Right ventricle myocardium superior (tissue), 1 donor: ENCODE results near the gene ABCA1. TPM values are rescaled to one million over a fixed set of nuclear protein-coding genes. Genes with fewer than 3 reads are reported as not detected.

Experiments used
- ATAC-seq: fragments of 200-7000 bp; cut with Tn5 transposase; one replicate; pipeline ENCODE4 v1.9.1; 2020; ENCODE audit warnings: mild to moderate bottlenecking; ENCODE audit not compliant: poor library complexity
- DNase-seq: peaks from one replicate; pipeline ENCODE4 v3.0.0-alpha.2; 2020
- intact Hi-C: fragments of 100-400 bp; cut with DNase I; formaldehyde crosslinking; loops from one replicate; pipeline ENCODE4 v1.11.2; 2022
- total RNA-seq: library from RNA; stranded (reverse); fragmentation: NEBNext Ultra II Directional; extraction: Animal tissue kit (Norgen Biotek cat#: 25700); gene quantifications from one replicate; pipeline ENCODE4 v1.2.1, GENCODE V29; 2021
- donor health status: DM: no; HTN: yes; CAD: no; lungs with severe emphysema.

ABCA1 gene
- total RNA-seq, 1 donor from 2014 or later: 12.1 TPM

DNA sequence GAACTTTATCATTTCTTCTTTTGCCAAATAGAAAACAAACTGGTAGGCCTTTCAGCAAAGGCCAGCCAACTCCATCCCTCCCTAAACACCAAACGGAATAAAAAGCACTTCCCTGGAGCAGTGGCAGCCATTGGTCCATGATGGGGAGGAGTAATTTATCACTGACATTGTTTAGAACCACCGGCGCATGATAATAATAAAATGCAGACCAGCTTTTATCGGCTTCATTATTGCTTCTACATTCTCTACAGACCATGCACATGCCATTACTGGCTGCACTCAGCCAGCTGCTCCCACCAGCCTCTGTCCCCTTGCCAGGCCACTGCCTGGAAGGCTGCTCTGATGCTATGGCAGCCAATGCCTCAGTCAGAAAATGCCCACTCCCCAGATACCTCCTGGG is 45.9 kb downstream of the ABCA1 start:
- DNase-seq (no peak), ATAC-seq (no peak)
- intact Hi-C loops: no loop called here

DNA sequence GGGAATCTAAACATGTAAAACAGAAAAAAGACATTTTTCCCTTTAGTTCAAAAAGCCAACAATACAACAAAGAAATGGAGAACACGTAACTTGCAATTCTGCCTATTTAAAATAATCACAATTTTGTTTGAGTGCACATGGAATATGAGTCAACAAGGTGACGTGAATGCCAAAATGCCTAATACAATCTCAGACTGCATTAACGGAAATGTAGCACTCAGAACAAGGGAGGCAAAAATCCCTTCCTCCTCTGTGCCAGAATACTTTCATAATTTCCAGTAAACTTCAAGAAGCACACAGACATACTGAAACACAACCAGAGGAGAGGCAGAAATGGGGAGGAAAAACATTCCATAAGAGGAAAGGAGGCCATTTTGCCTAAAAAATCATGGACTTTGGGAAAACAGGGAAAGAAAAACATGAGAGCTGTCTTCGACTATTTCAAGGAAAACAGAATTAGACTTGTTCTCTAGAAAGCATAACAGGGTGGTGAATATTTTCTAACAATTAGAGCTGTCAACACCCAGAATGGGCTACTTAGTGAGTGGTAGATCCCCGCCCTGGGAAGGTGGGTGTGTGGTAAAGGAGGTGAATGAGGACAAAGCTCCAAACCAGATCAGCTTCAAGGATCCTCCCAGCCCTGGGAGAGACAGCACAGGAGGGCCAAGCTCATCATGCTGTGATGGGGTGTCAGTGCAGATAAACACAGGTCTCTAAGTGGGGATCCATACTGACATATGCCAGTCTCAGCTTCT is 48.2 kb downstream of the ABCA1 start:
- DNase-seq: no peak
- intact Hi-C loops: no loop called here
- ATAC-seq: peak; percentile 51

DNA sequence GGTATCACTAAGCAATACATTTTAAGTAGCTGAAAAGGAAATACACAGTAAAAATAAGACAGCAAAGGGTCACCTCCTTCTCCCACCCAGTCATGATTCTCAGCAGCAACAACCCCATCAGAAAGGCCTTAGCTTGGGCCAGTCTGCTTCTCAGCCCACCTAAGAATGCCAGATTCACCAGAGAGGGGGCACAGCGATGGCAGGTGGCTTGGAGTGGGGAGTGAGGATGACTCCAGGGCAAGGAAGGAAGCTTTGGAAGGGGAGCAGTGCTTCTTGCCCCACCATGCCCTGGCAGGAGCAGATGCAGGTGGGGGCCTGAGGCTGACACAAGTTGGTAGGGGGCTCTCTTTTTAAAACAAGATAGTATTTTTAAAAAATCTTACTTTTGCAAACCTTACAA is 51.4 kb downstream of the ABCA1 start:
- intact Hi-C loops: no loop called here
- DNase-seq (no peak), ATAC-seq (no peak)

DNA sequence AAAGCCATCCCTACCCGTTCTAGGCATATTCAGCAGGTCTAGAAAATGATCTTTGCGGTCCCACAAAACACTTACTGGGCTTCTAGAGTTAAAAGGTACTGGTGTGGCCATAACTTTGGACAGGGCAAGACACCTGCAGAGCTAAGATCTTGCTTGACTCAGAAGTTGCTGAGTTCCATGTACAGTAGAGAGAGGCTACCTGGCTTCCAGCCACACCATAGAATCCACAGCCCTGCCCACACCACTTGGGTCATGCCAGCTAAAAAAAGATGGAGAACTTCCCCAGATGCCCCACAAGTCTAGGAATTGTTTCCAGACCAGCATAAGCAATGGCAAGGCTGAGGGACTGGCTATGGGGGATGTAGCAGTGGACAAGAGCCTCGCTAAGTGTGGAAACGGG is 52.1 kb downstream of the ABCA1 start:
- DNase-seq (no peak), ATAC-seq (no peak)
- intact Hi-C loops: no loop called here

DNA sequence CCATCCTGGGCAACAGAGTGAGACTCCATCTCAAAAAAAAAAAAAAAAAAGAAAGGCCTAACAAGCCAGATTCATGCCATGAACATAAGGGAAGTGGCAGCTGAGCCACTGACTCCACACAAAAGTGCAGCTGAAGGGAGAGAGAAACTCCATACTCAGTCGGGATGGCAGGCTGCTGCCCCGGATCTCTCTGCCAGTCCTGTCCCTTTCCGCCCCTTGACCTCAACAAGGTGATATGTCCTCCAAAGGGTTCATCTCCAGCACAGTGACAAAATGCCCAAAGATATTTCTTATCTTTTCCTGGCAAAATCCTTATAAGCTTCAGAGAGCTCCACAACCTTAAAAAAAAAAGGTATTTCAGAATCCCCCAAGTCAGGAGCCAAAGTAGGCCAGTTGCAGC is 52.6 kb downstream of the ABCA1 start:
- ATAC-seq (no peak), DNase-seq (no peak)
- intact Hi-C loops: no loop called here

DNA sequence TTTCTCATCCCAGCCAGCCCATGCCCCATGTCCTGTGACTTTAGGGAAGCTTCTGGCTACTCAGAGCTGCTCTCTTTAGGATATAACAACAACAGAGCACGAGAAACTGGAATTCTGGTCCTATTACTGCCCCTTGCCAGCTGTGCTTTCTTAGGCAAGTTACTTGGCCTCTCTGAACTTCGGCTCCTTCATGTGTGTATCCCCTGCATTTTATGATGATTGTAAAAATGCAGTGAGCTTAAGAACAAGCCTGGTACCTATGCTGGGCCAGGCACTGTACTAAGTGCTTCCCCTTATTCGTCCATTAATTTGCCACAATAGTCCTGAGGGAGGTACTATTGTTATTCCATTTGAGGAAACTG is 54.5 kb downstream of the ABCA1 start:
- ATAC-seq (no peak), DNase-seq (no peak)
- intact Hi-C loops: no loop called here

DNA sequence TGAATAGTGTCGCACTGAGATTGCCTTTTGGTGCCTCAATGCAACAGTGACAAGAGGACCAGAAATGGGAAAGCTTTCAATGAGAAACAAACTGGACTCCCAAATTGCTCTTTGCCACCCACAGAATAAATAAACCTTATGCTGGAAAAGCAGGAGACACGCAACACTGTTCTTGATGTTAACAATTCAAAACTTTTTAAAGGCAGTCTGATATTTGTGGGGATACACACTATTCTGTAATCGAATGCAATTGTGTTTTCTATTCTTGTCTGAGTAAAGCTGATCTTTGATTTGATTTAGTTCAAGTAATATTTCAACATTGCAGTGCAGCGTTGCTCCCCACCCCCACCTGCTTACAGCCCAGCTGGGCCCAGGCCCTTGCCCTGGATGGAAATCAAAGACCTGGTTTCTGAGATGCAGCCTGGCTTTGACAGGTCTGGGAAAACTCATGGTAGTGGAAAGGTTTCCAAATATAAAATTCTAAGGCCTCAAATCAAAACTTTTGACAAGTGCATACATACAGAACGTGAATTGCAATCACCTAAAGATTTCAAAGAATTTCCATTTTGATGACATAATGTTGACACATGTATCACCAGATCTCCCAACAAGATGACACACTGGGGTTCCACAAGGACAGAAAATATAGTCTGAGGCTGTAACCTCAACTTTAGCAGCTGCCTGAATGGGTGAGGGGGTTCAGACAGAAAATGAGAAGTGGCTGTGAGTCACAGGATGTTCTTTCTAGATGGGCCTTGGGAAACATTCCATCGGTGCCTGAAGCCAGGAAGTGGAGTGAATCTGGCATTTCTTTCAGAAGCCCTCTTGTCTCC is 55.1 kb downstream of the ABCA1 start:
- intact Hi-C loops: no loop called here
- DNase-seq (no peak), ATAC-seq (peak; percentile 44)

DNA sequence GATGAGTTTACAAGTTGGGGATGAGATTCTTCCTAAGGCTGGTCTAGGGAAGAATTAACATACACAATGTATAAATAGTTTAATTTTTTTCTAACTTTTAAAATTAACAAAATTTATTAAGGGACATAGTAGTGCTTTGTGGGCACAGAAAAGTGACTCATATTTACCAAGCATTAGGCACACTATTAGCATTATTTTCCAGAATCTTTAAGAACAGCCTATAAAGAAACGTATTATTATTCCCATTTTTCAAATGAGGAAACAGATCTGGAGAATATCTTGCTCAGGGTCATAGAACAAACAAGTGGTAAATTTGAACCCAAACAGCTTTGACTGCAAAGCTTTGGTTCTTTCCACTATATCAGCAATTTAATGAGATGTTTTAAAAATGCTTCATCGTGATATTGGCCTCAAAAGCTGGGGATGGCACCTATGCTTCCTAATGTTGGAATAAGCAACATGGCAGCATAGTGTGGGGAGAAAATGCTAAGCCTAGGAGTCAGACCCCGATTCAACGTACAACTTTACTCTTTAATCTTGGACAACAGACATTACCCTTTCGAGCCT is 55.9 kb downstream of the ABCA1 start:
- DNase-seq: no peak
- intact Hi-C loops: no loop called here

DNA sequence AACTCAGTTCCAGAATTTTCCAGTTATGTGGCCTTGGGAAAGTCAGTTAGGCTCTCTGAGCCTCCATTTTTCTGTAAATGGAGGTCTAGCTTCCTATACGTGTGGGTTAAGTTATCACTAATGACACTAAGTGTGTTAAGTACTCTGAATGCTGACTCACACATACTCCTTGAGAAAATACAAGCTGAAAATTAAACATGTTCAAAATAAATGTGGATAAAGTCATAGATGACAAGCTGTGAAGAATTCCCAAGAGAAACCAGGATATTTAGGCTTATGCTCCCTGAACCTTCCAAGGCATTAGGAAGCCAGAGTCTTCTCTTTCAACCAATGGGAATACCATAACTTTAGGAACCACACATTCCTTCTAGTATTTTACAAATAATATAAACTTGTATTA is 58.1 kb downstream of the ABCA1 start:
- no peak for ATAC-seq
- intact Hi-C loops: loop anchor here (10.0 kb wide), 1 partner anchor 45 kb away; no protein-coding TSS in a partner anchor
- DNase-seq: no peak

More for the DNA sequence above, 55.9 kb downstream of the ABCA1 start:
- no peak for ATAC-seq

DNA sequence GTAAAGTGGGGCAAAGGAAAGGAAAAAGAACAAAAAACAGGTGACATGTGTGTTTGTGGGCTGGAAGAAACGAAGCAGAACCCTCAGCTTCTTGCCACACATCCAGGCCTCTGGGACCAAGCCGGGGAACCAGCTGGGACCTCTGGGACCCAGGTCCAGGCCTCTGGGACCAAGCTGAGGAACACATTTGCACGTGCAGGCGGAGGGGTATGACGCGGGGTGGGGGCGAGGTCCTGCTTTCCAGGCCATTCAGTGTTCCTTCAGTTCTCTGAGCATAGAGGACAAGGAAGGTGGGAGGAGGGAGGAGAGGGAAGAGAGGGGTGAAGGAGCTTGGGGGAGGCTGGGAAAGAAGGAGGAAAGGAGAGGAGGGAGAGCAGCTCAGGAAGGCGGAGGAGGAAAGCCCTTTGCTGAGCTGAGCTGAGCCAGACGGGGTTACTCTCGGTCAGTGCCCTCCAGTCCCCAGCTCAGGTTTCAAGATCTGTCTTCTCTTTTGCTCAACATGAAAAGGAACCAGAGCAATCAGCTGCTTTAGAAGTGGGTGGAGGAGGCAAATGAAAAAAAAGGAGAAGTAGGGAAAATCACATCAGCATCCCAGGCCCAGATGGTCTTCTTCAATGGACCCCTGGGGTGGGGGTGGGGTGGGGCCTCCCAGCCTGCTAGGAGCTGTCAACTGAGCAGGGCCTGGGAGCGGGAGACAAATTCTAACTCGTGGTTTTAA is 59.1 kb downstream of the ABCA1 start:
- ATAC-seq: peak; percentile 90
- peak; percentile 70 for DNase-seq
- intact Hi-C loops: loop anchor here (10.0 kb wide), 1 partner anchor 46 kb away; no protein-coding TSS in a partner anchor

DNA sequence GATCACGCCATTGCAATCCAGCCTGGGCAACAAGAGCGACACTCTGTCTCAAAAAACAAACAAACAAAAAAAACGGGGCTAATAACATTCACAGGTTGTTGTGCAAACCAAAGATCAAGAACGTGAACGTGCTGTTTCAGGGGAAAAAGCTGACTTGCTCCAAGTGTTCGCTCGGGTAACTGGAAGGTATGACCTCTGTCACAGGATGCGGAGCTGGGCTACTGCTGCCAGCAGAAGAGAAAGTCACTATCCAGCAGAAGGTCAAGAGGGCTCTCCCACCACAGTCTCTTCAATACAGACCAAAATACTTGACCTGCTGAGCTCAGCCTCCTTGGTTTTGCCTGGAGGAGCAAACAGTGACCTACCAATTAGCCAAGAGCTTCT is 59.7 kb downstream of the ABCA1 start:
- DNase-seq: no peak
- intact Hi-C loops: loop anchor here (10.0 kb wide), 1 partner anchor 47 kb away; no protein-coding TSS in a partner anchor
- ATAC-seq: peak; percentile 54

DNA sequence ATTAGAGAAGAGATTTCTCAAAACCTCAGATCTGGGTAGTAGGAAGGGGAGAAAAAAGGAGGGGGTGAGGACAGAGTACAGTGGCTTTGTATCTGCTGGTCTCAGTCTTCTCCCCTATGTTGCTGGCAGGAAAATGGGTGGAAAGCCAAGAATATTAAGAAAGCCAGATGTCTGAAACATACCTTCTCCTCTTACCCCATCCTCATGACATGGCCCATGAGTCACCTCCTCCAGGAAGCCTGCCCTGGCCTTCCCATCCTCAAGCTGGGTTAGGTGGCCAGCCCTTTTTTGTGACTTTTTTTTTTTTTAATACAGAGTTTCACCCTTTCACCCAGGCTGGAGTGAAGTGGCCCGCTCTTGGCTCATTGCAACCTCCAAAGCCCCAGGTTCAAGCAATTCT is 61.8 kb downstream of the ABCA1 start:
- DNase-seq: no peak
- ATAC-seq: no peak
- intact Hi-C loops: loop anchor here (10.0 kb wide), 1 partner anchor 49 kb away; no protein-coding TSS in a partner anchor

DNA sequence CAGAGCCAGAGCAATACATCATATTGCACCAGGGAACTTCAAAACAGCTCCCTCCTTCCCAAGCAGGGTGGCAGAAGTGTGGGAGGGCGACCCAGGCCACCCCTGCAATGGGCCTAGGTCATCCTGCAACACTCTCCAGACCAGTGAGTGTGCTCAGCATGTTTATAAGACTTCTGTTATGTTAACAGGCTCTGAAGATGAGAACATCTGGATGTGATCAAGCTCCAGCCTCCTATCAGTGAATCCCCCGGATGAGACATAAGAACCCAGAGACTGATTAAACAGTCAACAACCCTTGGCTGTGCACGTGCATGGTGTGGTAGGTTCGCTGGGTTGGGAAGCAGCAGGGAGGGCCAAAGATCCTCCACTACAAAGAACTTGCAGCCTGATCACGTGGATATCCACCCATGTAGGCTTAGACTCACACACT is 63.3 kb downstream of the ABCA1 start:
- intact Hi-C loops: loop anchor here (5.0 to 10.0 kb wide), 3 partner anchors 50 to 553 kb away; no protein-coding TSS in a partner anchor
- ATAC-seq: no peak

DNA sequence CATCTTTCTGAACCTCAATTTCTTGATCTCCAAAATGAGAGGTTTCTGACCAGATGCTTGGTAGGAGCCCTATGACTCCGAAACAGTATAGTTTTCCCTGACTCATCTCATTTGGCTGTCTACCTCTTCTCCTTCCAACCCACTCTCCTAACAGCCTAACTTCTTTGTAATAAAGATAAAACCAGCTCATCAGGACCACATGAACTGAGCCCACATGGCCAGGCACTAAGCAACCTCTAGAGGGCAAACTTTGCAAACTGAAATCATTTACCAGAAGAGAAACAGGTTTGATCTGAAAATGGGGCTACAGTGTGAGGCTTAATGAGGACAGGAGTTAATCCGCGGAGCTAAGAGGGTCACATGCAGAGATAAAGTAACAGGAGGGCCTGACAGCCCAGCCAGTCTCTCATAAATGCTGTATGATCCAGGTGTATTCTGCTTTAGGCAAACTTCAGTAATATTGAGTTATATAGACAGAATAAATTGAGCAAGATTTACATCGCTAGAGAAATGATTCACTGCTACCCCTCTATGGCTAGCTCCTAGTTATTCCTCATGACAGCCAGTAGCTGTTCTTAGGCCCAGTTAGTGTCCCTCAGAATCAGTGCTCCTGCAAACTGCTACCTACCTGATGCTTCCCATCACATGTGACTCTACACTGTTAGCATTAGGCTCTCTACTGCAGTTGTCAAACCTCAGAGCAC is 64.6 kb downstream of the ABCA1 start:
- intact Hi-C loops: loop anchor here (5.0 to 10.0 kb wide), 3 partner anchors 51 to 554 kb away; no protein-coding TSS in a partner anchor
- DNase-seq (peak; percentile 48), ATAC-seq (peak; percentile 68)

More for the DNA sequence above, 63.3 kb downstream of the ABCA1 start:
- DNase-seq: no peak

DNA sequence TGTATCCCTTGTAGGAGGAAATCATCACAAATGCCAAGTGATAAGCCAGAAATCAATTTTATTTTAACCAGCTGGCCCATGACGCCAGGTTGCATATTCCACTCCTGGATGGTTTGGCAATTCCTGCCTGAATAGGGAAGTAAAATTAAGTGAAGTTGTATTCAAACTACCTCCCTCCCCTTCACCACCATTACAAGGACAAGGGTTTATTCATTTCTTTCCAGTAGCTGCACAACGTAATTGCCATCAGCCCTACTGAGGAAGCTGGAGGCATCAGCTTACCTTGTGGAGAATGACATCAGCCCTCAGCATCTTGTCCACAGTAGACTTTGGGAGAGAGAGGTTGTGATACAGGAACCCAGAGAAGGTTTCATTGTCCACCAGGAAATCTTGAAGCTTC is 66.6 kb downstream of the ABCA1 start:
- intact Hi-C loops: loop anchor here (5.0 to 10.0 kb wide), 3 partner anchors 53 to 556 kb away; no protein-coding TSS in a partner anchor

DNA sequence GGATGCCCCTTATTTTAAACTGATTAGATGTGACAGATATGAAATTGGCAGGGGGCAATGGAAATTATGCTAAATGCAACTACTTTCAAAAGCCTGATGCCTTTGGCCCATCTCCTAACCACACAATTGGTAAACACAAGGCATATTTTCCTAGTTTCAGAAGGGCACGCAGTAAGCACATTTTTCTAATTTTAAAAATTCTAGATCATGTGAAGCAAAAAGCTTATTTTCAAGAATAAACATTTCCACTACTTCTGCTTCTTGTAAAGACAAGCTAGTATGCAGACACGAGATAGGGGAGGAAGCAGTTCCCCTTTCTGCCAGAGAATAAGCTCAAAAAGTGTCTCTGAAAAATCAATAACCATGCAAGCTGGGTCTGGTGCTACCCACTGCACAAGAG is 67.7 kb downstream of the ABCA1 start:
- DNase-seq (no peak), ATAC-seq (no peak)
- intact Hi-C loops: loop anchor here (5.0 to 10.0 kb wide), 3 partner anchors 55 to 557 kb away; no protein-coding TSS in a partner anchor

More for the DNA sequence above, 66.6 kb downstream of the ABCA1 start:
- DNase-seq (no peak), ATAC-seq (no peak)

DNA sequence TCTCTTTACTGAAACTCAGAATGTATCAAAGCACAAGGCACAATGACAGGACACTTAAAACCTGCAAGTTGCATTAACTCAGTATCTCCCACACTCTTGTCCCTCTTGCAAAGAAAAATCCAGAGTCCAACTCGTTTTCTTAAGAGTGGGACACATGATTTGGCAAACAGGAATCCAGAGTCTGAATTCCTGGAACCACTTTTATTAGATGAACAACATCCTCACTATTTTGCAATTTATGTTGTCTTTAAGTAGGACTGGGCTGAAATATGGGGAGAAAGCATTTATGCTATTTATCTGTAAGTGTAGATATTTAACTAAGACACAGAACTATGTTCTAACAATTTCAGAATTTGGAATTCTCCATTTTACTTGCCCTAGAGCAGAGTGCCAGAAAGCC is 69.1 kb downstream of the ABCA1 start:
- DNase-seq (no peak), ATAC-seq (no peak)
- intact Hi-C loops: no loop called here

DNA sequence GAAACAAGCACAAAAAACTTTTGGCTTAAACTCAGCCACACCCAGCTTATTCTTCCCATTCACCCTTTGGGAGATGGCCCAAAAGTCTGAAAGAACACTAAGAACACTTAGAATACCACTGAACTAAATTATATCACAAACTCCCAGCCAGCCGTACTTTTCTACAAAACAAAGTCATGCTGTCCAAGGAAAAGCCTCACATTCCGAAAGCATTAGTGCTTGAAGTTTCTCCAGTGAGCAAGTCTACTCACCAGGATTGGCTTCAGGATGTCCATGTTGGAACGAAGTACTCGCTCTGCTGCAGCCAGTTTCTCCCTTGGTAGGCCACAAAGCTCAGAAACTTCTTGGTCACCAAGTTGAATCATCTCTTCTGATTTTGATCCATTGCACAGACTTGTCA is 69.7 kb downstream of the ABCA1 start:
- DNase-seq (no peak), ATAC-seq (peak; percentile 6)
- intact Hi-C loops: no loop called here
